HG03521 (cell line): ENCODE measurements around the gene SPSB1.

Experiments
- ATAC-seq: cut with Tn5 transposase; IDR thresholded peaks from one replicate; pipeline ENCODE4 v1.9.1; 2021; ENCODE audit warnings: mild to moderate bottlenecking, moderate library complexity; ENCODE audit not compliant: unreplicated experiment

Gene SPSB1

DNA sequence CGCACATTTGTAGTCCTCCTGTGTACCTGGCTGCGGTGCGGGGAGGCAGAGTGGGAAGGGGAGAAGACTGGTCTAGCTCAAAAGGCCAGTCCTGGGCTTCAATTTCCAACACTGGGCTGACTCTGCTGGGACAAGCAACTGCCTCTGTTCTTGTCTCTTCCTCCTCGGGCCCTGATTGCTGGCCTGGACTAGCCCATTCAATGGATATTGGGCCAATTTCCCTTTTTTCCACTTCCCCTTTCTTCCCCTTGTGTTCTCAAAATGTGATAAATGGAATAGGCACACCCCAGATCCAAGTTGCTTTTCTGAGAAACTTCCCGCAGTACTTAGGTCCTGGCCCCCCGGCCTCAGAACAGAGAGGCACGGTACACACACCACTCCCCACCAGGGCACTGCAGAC, 48.2 kb downstream of the SPSB1 start:
- no peak for ATAC-seq

DNA sequence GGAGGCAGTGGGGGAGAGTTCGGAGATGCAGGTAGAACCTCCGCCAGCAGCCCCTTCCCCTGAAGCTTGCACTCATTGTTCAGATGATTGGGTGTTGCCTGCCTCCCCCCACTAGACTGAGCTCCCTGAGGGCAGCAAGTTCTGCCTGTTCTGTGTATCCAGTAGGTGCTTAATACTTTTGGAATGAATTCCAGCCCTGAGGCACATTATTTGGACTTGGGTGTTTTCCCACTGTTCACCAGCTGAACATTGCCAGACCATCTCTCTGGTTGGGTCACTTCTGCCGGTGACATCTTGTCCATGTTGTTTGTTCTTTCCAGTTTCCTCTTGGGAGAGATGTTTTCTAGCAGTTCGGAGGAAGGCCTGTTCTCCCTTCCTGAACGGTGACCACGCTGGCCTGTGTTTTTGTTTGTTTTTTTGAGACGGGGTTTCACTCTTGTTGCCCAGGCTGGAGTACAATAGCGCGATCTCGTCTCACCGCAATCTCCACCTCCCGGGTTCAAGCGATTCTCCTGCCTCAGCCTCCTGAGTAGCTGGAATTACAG, 48.7 kb downstream of the SPSB1 start:
- no peak for ATAC-seq

GRCh38 chr1:9343269-9343668, 50.6 kb downstream of the SPSB1 start:
- ATAC-seq, result no peak

- no peak for ATAC-seq
Observed at GRCh38 chr1:9344426-9345200, 51.9 kb downstream of the SPSB1 start.

DNA sequence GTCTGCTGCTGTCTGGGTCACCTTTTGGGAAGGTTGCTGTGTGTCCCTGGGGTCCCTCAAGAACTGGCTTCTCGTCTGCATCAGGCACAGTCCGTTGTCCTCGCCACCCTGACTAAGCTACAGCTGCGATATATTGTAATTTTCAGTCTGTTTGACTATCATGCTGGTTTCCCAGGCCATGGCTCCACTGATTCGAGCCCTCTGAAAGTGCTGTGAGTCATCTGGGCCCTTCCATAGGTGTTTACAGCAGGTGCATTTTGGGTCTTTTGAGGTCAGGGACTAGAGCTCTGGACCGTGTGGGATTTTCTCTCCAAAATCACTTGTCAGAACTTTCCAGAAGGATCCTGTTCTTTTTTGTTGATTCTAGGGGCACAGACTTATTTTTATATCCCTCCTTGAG, 52.8 kb downstream of the SPSB1 start:
- no peak for ATAC-seq

GRCh38 chr1:9345922-9346321, 53.2 kb downstream of the SPSB1 start:
- no peak for ATAC-seq

DNA sequence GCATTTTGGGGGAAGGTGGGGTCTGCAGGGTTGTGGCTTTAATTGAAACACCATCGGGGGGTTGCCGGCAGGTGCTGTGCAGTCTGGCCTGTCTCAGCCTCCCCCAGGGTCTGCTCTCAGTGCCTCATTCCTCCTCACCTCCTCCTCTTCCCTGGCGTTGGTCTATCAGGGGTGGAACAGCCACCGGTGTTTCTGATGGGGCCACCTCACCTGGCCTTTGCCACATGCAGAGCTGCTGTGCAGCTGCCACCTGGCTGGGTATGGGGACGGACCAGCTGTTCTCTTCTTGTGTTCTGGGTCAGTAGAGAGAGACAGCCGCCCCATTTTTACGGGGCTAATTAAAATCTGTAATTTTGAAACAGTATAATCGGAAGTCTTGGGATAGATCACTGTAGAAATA, 53.9 kb downstream of the SPSB1 start:
- no peak for ATAC-seq

DNA sequence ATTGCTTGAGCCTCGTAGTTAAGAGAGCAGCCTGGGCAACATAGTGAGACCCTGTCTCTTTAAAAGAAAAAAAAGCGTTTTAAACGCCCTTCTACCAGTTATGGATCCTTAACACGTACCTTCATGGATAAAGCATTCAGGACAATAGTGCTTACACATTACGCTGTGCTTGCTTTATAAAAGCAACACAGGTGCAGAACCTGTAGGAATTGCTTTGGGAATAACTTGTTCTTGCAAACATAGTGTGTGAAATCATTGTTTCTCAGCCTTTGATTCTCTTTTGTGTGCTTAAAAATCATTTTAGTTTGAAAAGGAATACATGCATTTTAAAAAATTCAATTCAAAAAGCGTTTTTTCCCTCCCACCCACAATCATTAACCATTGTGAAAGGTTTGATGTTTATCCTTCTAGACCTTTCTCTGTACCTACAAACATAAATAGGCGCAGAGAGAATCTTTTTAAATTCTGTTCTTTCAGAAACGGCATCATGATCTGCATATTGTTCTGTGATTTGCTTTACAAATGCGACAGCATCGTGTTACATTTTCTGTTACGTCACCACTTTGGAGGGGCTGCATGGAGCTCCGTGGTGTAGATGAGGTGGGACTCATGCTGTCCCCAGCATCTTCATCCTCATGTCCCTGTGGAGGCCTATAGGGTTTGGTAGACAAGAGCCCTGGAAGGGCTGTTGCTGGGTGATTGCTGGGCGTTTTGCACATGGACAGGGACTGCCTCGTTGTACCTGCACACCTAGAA, 54.6 kb downstream of the SPSB1 start:
- no peak for ATAC-seq

- no peak for ATAC-seq
Observed at GRCh38 chr1:9349331-9349851, 56.7 kb downstream of the SPSB1 start.

GRCh38 chr1:9350013-9350908, 57.6 kb downstream of the SPSB1 start:
- no peak for ATAC-seq

GRCh38 chr1:9350960-9351359, 58.3 kb downstream of the SPSB1 start:
- no peak for ATAC-seq

- no peak for ATAC-seq
Observed at GRCh38 chr1:9351654-9352271, 59.1 kb downstream of the SPSB1 start.

DNA sequence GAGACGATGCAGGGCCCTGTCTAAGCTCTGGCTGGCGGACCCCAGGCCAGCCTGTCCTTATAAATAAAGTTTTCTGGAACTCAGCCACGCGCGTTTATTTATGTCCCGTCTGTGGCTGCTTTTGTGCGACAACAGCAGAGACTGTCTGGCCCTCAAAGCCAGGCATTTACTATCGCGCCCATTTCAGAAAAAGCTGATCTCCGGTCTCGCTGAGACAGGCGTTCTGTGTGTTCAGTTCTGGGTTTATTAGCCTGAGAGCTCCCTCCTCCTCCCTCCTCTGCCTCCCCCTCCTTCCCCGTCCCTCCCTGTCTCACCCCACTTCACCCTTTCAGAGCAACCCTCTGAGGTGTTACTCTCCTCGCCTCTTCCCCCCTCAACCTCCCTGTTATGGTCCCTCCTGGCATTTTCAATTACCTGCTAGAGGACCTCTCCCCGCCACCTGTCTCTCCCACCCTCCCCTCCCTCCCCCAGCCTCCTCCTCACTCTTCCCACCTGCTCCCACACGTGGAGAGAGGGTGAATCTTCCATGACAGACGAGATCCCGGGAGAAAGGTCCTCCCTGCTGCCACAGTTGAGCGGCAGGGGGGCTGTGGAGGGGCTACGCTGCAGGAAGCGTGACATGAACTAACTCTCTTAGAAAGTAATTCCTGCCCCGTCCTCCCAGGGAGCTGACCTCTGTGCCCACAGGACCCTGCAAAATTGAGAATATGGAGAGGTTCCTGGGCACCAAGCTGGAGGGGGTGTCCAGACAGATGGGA, 59.9 kb downstream of the SPSB1 start:
- no peak for ATAC-seq

DNA sequence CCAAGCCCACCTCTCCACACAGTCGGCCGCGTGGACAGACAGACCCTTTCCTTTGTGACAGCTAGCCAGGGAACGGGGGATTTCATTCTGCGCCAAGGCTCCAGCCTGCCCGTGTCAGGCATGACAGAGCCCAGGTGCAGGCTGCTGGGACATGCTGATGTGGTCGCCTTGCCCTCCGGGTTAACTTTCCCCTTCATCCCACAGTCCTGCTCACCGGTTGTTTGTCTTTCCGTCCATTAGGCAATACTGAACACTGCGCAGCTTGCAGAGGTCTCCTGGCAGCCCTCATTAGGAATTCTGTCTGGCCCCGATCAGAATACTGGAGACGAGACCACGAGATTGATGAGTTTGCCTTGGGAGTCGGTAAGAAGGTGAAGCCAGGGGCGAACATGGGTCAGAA, 62.8 kb downstream of the SPSB1 start:
- ATAC-seq, result no peak

DNA sequence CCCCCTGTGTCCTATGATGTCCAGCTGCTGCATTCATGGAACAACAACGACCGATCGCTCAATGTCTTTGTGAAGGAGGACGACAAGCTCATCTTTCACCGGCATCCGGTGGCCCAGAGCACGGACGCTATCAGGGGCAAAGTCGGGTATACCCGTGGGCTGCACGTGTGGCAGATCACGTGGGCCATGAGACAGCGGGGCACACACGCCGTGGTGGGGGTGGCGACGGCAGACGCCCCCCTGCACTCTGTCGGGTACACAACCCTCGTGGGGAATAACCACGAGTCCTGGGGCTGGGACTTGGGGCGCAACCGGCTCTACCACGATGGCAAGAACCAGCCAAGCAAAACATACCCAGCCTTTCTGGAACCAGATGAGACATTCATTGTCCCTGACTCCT, 63.3 kb downstream of the SPSB1 start:
- ATAC-seq, result no peak

- no peak for ATAC-seq
Observed at GRCh38 chr1:9356829-9357466, 64.3 kb downstream of the SPSB1 start.

DNA sequence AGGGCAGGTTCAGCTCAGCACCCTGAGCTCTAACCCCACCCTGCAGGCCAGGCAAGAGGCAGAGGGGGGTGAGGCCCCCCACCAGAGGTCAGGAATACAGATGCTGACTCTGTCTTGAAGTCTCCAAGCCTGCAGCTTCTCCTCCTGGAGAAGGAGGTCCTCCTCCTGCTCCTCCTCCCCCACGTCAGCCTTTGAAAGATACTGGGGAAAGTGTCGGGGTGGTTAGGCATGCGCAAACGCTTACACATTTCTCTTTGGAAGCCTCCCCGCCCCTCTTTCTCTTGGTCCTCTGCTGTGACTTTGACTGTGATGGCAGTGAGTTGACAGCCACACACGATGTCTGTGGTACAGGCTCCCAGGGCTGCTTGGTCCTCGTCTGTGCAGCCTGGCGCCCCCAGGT, 65.3 kb downstream of the SPSB1 start:
- ATAC-seq, result no peak

GRCh38 chr1:9360371-9361064, 67.8 kb downstream of the SPSB1 start:
- no peak for ATAC-seq
